K562 (cell line): ENCODE measurements around the gene AKAP12. TPM values are rescaled to one million over a fixed set of nuclear protein-coding genes. Genes with fewer than 3 reads are reported as not detected.

Experiments
- ATAC-seq: fragments of 200-7000 bp; cut with Tn5 transposase; 3 replicates; pipeline ENCODE4 v1.9.1; 2020; ENCODE audit warnings: moderate library complexity
- BruUV-seq: library from RNA; stranded (reverse); fragments of 400-500 nt; replicated peaks from 2 replicates; lab custom pipeline; 2021; lab: Mats Ljungman, UMichigan
- CTCF ChIA-PET: fragments of 300-600 bp; formaldehyde crosslinking; extraction: SDS; loops from one replicate; lab custom pipeline; 2021; ENCODE audit warnings: low intra/inter-chr PET ratio; lab: Yijun Ruan, JAX
- POLR2A ChIA-PET: fragments of 300-600, 350-650 bp; sonication (Branson Sonifier 250); formaldehyde crosslinking; extraction: SDS; loops from one replicate; lab custom pipeline; 2021; ENCODE audit warnings: antibody characterized with exemption, inconsistent platforms; lab: Yijun Ruan, JAX
- DNase-seq, 4 experiments: peaks; one replicate each; pipeline versions ENCODE4 v3.0.0 to v3.0.0-alpha.2; 2011 to 2018; ENCODE audit warnings: low spot score in 3 of 4, mixed read lengths in 3 of 4; ENCODE audit errors: extremely low read depth in 1 of 4
- FAIRE-seq: peaks from 2 replicates; lab custom pipeline; 2011; peaks lifted over from hg19 to GRCh38; lab: Jason Lieb, UNC
- H2AFZ ChIP-seq: 2 replicates; pipeline ENCODE4 v1.6.0; 2011; ENCODE audit warnings: low read depth, low read length, control low read depth, inconsistent platforms
- H3K27ac ChIP-seq: fragments of 200-600 bp; 3 replicates; pipeline ENCODE4 v1.8.0; 2011; ENCODE audit warnings: low read depth, mild to moderate bottlenecking, control low read depth, inconsistent platforms, low read length, moderate library complexity, mixed read lengths; ENCODE audit errors: extremely low read depth
- H3K27me3 ChIP-seq, 2 experiments: fragments of 300-600 bp in 1 of 2; 2 replicates in 1 of 2; 3 replicates in 1 of 2; pipeline versions ENCODE4 v1.6.0 to v1.8.0; 2011; ENCODE audit warnings: inconsistent platforms in 2 of 2, low read length in 2 of 2, mild to moderate bottlenecking in 1 of 2, mixed read lengths in 1 of 2, moderate library complexity in 1 of 2; ENCODE audit not compliant: control insufficient read depth in 2 of 2, insufficient read depth in 2 of 2
- H3K36me3 ChIP-seq: fragments of 300-600 bp; 3 replicates; pipeline ENCODE4 v1.8.0; 2011; ENCODE audit warnings: mild to moderate bottlenecking, low read length, inconsistent platforms; ENCODE audit not compliant: control insufficient read depth, insufficient read depth
- H3K4me1 ChIP-seq, 2 experiments: fragments of 200-600 bp in 1 of 2; replicated peaks in 1 of 2; 2 replicates in 1 of 2; 3 replicates in 1 of 2; pipeline versions ENCODE4 v1.5.1 to v1.8.0; 2011; ENCODE audit warnings: inconsistent platforms in 2 of 2, low read length in 2 of 2, mild to moderate bottlenecking in 1 of 2, mixed read lengths in 1 of 2, moderate library complexity in 1 of 2; ENCODE audit not compliant: control insufficient read depth in 2 of 2, insufficient read depth in 2 of 2
- H3K4me2 ChIP-seq: 2 replicates; pipeline ENCODE4 v1.6.1; 2011; ENCODE audit warnings: low read length, control low read depth, inconsistent platforms, mixed read lengths; ENCODE audit not compliant: insufficient read depth
- H3K4me3 ChIP-seq: fragments of 200-600 bp; sonication (generic), shearing (Covaris generic); 2 replicates; pipeline ENCODE4 v1.5.1; 2016; ENCODE audit warnings: control low read depth, inconsistent platforms
- H3K79me2 ChIP-seq: fragments of 200-600 bp; 3 replicates; pipeline ENCODE4 v1.8.0; 2011; ENCODE audit warnings: low read length, inconsistent platforms; ENCODE audit not compliant: control insufficient read depth, insufficient read depth
- H3K9ac ChIP-seq, 2 experiments: 2 replicates each; pipeline versions ENCODE4 v1.6.0 to v1.6.1; 2011; ENCODE audit warnings: low read depth in 2 of 2, low read length in 2 of 2, control low read depth in 1 of 2, inconsistent platforms in 1 of 2, mild to moderate bottlenecking in 1 of 2, mixed read lengths in 1 of 2; ENCODE audit not compliant: insufficient read depth in 1 of 2
- H3K9me1 ChIP-seq: one replicate; pipeline ENCODE4 v1.6.0; 2011; ENCODE audit warnings: inconsistent platforms, mild to moderate bottlenecking, low read length, moderate library complexity; ENCODE audit not compliant: control insufficient read depth, insufficient read depth
- H3K9me3 ChIP-seq: replicated peaks from 2 replicates; pipeline ENCODE4 v1.5.1; 2011; ENCODE audit warnings: low read depth, low read length, inconsistent platforms; ENCODE audit not compliant: control insufficient read depth, insufficient read depth
- H4K20me1 ChIP-seq: replicated peaks from 2 replicates; pipeline ENCODE4 v1.6.1; 2011; ENCODE audit warnings: low read length, inconsistent platforms, mixed read lengths; ENCODE audit not compliant: control insufficient read depth, insufficient read depth
- DPF2 ChIP-seq: fragments of 450-650 bp; IDR thresholded peaks from 2 replicates; pipeline ENCODE4 v1.6.1; 2016
- ERF ChIP-seq: fragments of 450-650 bp; formaldehyde crosslinking; IDR thresholded peaks from 2 replicates; pipeline ENCODE4 v1.4.0; 2020; ENCODE audit warnings: mild to moderate bottlenecking, mixed read lengths
- KAT2B ChIP-seq: IDR thresholded peaks from one replicate; pipeline ENCODE4 v1.6.1; 2012; ENCODE audit warnings: low read depth, mild to moderate bottlenecking, control low read depth, inconsistent platforms, low read length, moderate library complexity
- KAT8 ChIP-seq: fragments of 450-650 bp; IDR thresholded peaks from 2 replicates; pipeline ENCODE4 v1.6.1; 2016; ENCODE audit warnings: low read depth, mild to moderate bottlenecking
- POLR3G ChIP-seq: IDR thresholded peaks from 2 replicates; pipeline ENCODE4 v1.6.1; 2011; ENCODE audit not compliant: insufficient read length, insufficient replicate concordance; ENCODE audit errors: extremely low read depth
- SP1 ChIP-seq: sonication (generic); formaldehyde crosslinking; IDR thresholded peaks from 2 replicates; pipeline ENCODE4 v1.8.1; 2022; ENCODE audit warnings: mild to moderate bottlenecking, missing genetic modification reagents
- TAL1 ChIP-seq: fragments of 450-650 bp; IDR thresholded peaks from 2 replicates; pipeline ENCODE4 v1.6.1; 2016; ENCODE audit warnings: mild to moderate bottlenecking
- ZBTB40 ChIP-seq, 2 experiments: fragments of 450-650 bp in 1 of 2; sonication (generic) in 1 of 2; formaldehyde crosslinking in 1 of 2; IDR thresholded peaks; 2 replicates each; pipeline versions ENCODE4 v1.7.1 to v1.9.0; 2016 to 2022; ENCODE audit warnings: inconsistent platforms in 1 of 2, mild to moderate bottlenecking in 1 of 2, missing genetic modification reagents in 1 of 2
- ZNF140 ChIP-seq: fragments of 250-450 bp; sonication (Bioruptor Pico); IDR thresholded peaks from 2 replicates; pipeline ENCODE4 v1.8.0; 2021; ENCODE audit warnings: moderate library complexity, mild to moderate bottlenecking, inconsistent platforms
- ZNF282 ChIP-seq: sonication (generic); formaldehyde crosslinking; IDR thresholded peaks from 2 replicates; pipeline ENCODE4 v1.8.1; 2023; ENCODE audit warnings: missing genetic modification reagents
- ZNF408 ChIP-seq: fragments of 250-450 bp; sonication (Bioruptor Pico); IDR thresholded peaks from 2 replicates; pipeline ENCODE4 v1.4.0; 2020; ENCODE audit warnings: low read depth, mild to moderate bottlenecking, moderate library complexity
- WGBS: fragments of 100-300 bp; shearing (Covaris generic); methylation state at CpG from one replicate; pipeline ENCODE4 v1.1.6; 2016; ENCODE audit warnings: low coverage, mixed read lengths; ENCODE audit not compliant: insufficient coverage; ENCODE audit errors: missing lambda C conversion rate; 5-methylcytosine and 5-hydroxymethylcytosine counted together
- in situ Hi-C: fragments of 300-500 bp; cut with MboI; formaldehyde crosslinking; loops from 4 replicates; pipeline ENCODE4 v1.15.0; 2018; ENCODE audit warnings: inconsistent platforms, mixed read lengths
- intact Hi-C: fragments of 100-400 bp; cut with micrococcal nuclease; formaldehyde crosslinking; loops from 2 replicates; pipeline ENCODE4 v1.14.2; 2022
- polyA plus RNA-seq, 8 experiments: library from polyadenylated mRNA; depleted of rRNA in 4 of 8; stranded (reverse) in 5 of 8; unstranded in 3 of 8; fragments of >200 nt; fragmentation: Nextera tagmentation in 2 of 8; fragmentation: Illumina TruSeq in 1 of 8; extraction: Ambion mirVana in 2 of 8; extraction: Trizol in 1 of 8; gene quantifications; 2 replicates each; pipeline versions ENCODE4 v1.2.1 to v1.2.3, GENCODE V29; 2011 to 2014; ENCODE audit warnings: inconsistent platforms in 1 of 8, missing spikeins in 1 of 8
- total RNA-seq, 7 experiments: library from RNA; depleted of rRNA in 6 of 7; stranded (reverse); fragments of >200 nt in 6 of 7; fragmentation: Illumina TruSeq in 2 of 7; extraction: Trizol in 2 of 7; gene quantifications; 2 replicates each; pipeline versions ENCODE4 v1.2.1 to v1.2.3, GENCODE V29; 2011 to 2021; ENCODE audit warnings: low replicate concordance in 1 of 7

Gene AKAP12
- total and polyA plus RNA-seq, 9 of the 15 experiments (the other 6 are each of a cell fraction or from before 2014, with no cell fraction given) = 0.08 to 2.0 (median 0.62) TPM

GRCh38 chr6:151293688-151294016 lies 53.9 kb downstream of the AKAP12 start:
- Histone ChIP-seq H3K9ac (no peak overlapping the region), H2AFZ (no peak overlapping the region), H4K20me1 (0 out of 2 replicates have a peak, but pooled peaks cover 3% of the 10 kb centered on the region), H3K4me3 (no peak overlapping the region), H3K4me1 (no peaks in the 10 kb centered on the region), H3K36me3 (no peaks in the 10 kb centered on the region), H3K4me2 (no peak overlapping the region), H3K9me3 (no peaks in the 10 kb centered on the region), H3K27me3 (peaks cover 64 to 81% of the 10 kb centered on the region in 2 experiments), H3K27ac (no peak overlapping the region), H3K9me1 (no peaks in the 10 kb centered on the region), H3K79me2 (no peaks in the 10 kb centered on the region)
- POLR2A ChIA-PET = no interaction called here
- ATAC-seq = no peak
- CTCF ChIA-PET = no interaction called here
- intact Hi-C loops = no loop called here
- no peak for TF ChIP-seq ZNF408
- TF ChIP-seq ZNF282 = no peak
- TF ChIP-seq TAL1 = no peak
- TF ChIP-seq SP1 (CRISPR knock-in tag) = no peak
- TF ChIP-seq KAT8 = no peak
- TF ChIP-seq POLR3G = no peak
- no peak for TF ChIP-seq ZNF140 (CRISPR knock-in tag)
- no peak for TF ChIP-seq ZBTB40 (IDR thresholded peaks at IDR 0.05)
- TF ChIP-seq ZBTB40 (CRISPR knock-in tag; IDR thresholded peaks at IDR 0.05) = no peak
- no peak for TF ChIP-seq KAT2B
- no peak for TF ChIP-seq DPF2
- TF ChIP-seq ERF (CRISPR knock-in tag) = no peak
- no peak for FAIRE-seq
- BruUV-seq = no TSS peak
- WGBS = 0% methylated on average over 3 of the region's 3 CpGs
- in situ Hi-C loops = no loop called here
- DNase-seq = no peak
